ENCODE data around the gene DPEP3. TPM values are rescaled to one million over a fixed set of nuclear protein-coding genes. Genes with fewer than 3 reads are reported as not detected.

The DPEP3 gene
- total and polyA plus RNA-seq, 4 donors, result 0.16 to 0.51 (median 0.40) TPM; not detected in 1

DNA sequence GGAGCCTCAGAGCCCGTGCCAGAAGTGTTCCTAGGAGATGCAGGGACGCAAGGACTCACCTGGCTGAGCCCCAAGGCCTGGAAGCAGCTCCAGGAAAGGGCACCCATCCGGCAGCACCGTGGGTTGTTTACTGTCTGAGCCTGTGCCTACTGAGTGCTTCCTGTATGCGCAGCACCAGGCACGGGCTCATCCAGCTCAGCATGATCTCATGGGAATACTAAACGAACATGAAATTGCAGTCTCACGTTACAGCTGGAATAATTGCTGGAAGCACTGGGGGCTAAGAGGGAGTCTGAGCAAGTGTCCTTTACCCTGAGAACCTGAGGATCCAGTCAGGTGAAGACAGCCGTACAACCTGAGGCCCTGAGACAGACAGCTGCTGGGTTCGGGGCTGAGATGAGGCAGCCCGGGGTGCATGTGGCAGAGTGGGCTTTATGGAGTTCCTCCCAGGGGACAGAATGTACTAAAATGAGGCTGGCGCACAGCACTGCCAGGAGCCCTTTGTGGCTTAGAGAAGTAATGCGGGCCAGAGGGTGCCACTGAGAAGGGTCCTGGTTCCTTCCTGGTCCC is 54.0 kb downstream of the DPEP3 start:
- WGBS, 2 donors, result 47 to 72% methylated on average over 13 of the region's 13 CpGs
- DNase-seq (no peak), ATAC-seq (ENCODE audit: insufficient read depth, low FRiP score) (no peak)
- H3K36me3 ChIP-seq (ENCODE audit: control insufficient read depth in 4 of 4, insufficient read depth in 4 of 4, low read length in 4 of 4), result peaks cover 0 to 24% (median 16%) of the 10 kb centered on the region in 4 donors
- peak overlapping the region in 1 of 2 donors; percentile 71 for H3K27ac ChIP-seq (ENCODE audit: low read depth in 1 of 2, low read length in 1 of 2)
- H3K4me3 ChIP-seq, result no peak overlapping the region
- no peak overlapping the region for H3K9ac ChIP-seq (ENCODE audit: insufficient read depth in 1 of 2, low read length in 2 of 2)
- H3K4me1 ChIP-seq (ENCODE audit: control insufficient read depth in 5 of 5, insufficient read depth in 5 of 5, low read length in 5 of 5), result peaks cover 0 to 15% (median 0%) of the 10 kb centered on the region in 5 donors
- H3K27me3 ChIP-seq (ENCODE audit: control insufficient read depth in 3 of 3, insufficient read depth in 3 of 3, low read length in 2 of 3), result no peaks in the 10 kb centered on the region
- TF ChIP-seq, protein P1, sequence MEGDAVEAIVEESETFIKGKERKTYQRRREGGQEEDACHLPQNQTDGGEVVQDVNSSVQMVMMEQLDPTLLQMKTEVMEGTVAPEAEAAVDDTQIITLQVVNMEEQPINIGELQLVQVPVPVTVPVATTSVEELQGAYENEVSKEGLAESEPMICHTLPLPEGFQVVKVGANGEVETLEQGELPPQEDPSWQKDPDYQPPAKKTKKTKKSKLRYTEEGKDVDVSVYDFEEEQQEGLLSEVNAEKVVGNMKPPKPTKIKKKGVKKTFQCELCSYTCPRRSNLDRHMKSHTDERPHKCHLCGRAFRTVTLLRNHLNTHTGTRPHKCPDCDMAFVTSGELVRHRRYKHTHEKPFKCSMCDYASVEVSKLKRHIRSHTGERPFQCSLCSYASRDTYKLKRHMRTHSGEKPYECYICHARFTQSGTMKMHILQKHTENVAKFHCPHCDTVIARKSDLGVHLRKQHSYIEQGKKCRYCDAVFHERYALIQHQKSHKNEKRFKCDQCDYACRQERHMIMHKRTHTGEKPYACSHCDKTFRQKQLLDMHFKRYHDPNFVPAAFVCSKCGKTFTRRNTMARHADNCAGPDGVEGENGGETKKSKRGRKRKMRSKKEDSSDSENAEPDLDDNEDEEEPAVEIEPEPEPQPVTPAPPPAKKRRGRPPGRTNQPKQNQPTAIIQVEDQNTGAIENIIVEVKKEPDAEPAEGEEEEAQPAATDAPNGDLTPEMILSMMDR (IDR thresholded peaks at IDR 0.05; ENCODE audit: control extremely low read depth, extremely low read depth), result no peak
- H3K9me3 ChIP-seq (ENCODE audit: control insufficient read depth in 4 of 4, insufficient read depth in 3 of 4, low read length in 3 of 4), result no peaks in the 10 kb centered on the region

Small RNA genes lying within 50 kb of the gene (small RNA-seq; reads per million reads assigned to genes)
- not detected for gene RNU6-359P (ENCODE audit: low replicate concordance)

Other genes with a start within 250 kb of the DPEP3 start
- 10 to 100 TPM; 18.8 to 23.0 TPM for gene RANBP10, start 173.9 kb downstream of the DPEP3 start, total RNA-seq
- 1 to 10 TPM; 6.7 to 9.7 TPM for gene RANBP10, start 173.9 kb downstream of the DPEP3 start, polyA plus RNA-seq
- 1 to 10 TPM; 5.0 to 8.7 TPM for gene TSNAXIP1, start 173.6 kb downstream of the DPEP3 start, total RNA-seq
- gene TSNAXIP1, start 173.6 kb downstream of the DPEP3 start, polyA plus RNA-seq, result 1 to 10 TPM; 4.1 to 5.0 TPM
- 10 to 100 TPM; 27.8 to 31.1 TPM for gene THAP11, start 138.2 kb downstream of the DPEP3 start, total RNA-seq
- 10 to 100 TPM in 1 of 2 donors, 1 to 10 TPM in 1; 9.6 to 21.5 TPM for gene THAP11, start 138.2 kb downstream of the DPEP3 start, polyA plus RNA-seq
- gene NUTF2, start 133.6 kb downstream of the DPEP3 start, total RNA-seq, result 10 to 100 TPM; 49.7 to 98.9 TPM
- 100 to 1,000 TPM; 104 to 164 TPM for gene NUTF2, start 133.6 kb downstream of the DPEP3 start, polyA plus RNA-seq
- gene CENPT, start 132.8 kb downstream of the DPEP3 start, total RNA-seq, result 10 to 100 TPM; 28.5 to 35.4 TPM
- gene CENPT, start 132.8 kb downstream of the DPEP3 start, polyA plus RNA-seq, result 10 to 100 TPM; 30.6 to 47.5 TPM
- gene EDC4, start 107.4 kb downstream of the DPEP3 start, total RNA-seq, result 10 to 100 TPM; 41.9 to 60.5 TPM
- gene EDC4, start 107.4 kb downstream of the DPEP3 start, polyA plus RNA-seq, result 10 to 100 TPM; 33.5 to 37.0 TPM
- 1 to 10 TPM; 2.1 to 5.8 TPM for gene NRN1L, start 95.6 kb downstream of the DPEP3 start, total RNA-seq
- gene NRN1L, start 95.6 kb downstream of the DPEP3 start, polyA plus RNA-seq, result 1 to 10 TPM; 1.1 to 5.0 TPM
- 10 to 100 TPM; 11.8 to 32.9 TPM for gene PSKH1, start 87.2 kb downstream of the DPEP3 start, total RNA-seq
- 10 to 100 TPM; 17.9 to 24.5 TPM for gene PSKH1, start 87.2 kb downstream of the DPEP3 start, polyA plus RNA-seq
- gene CTRL, start 48.6 kb downstream of the DPEP3 start, total RNA-seq, result 1 to 10 TPM in 1 of 2 donors, not detected in 1; 2.0 TPM
- gene CTRL, start 48.6 kb downstream of the DPEP3 start, polyA plus RNA-seq, result 1 to 10 TPM; 1.0 to 2.5 TPM
- gene PSMB10, start 43.6 kb downstream of the DPEP3 start, total RNA-seq, result 10 to 100 TPM; 36.6 to 94.9 TPM
- gene PSMB10, start 43.6 kb downstream of the DPEP3 start, polyA plus RNA-seq, result 100 to 1,000 TPM; 129 to 186 TPM
- 10 to 100 TPM in 1 of 2 donors, 1 to 10 TPM in 1; 8.4 to 43.9 TPM for gene LCAT, start 36.4 kb downstream of the DPEP3 start, total RNA-seq
- gene LCAT, start 36.4 kb downstream of the DPEP3 start, polyA plus RNA-seq, result 10 to 100 TPM; 11.8 to 32.1 TPM
- 100 to 1,000 TPM in 1 of 2 donors, 10 to 100 TPM in 1; 91.9 to 103 TPM for gene SLC12A4, start 11.9 kb downstream of the DPEP3 start, total RNA-seq
- 10 to 100 TPM; 32.9 to 39.8 TPM for gene SLC12A4, start 11.9 kb downstream of the DPEP3 start, polyA plus RNA-seq
- gene DPEP2, start 19.0 kb upstream of the DPEP3 start, total RNA-seq, result 10 to 100 TPM in 1 of 2 donors, 1 to 10 TPM in 1; 9.2 to 12.2 TPM
- gene DPEP2, start 19.0 kb upstream of the DPEP3 start, polyA plus RNA-seq, result 10 to 100 TPM; 11.8 to 20.4 TPM
- gene DPEP2NB, start 35.4 kb upstream of the DPEP3 start, total RNA-seq, result not detected
- gene DPEP2NB, start 35.4 kb upstream of the DPEP3 start, polyA plus RNA-seq, result not detected
- gene DDX28, start 42.7 kb upstream of the DPEP3 start, total RNA-seq, result 10 to 100 TPM in 1 of 2 donors, 1 to 10 TPM in 1; 6.6 to 12.5 TPM
- gene DDX28, start 42.7 kb upstream of the DPEP3 start, polyA plus RNA-seq, result 10 to 100 TPM in 1 of 2 donors, 1 to 10 TPM in 1; 9.4 to 14.5 TPM
- gene DUS2, start 42.8 kb upstream of the DPEP3 start, total RNA-seq, result 10 to 100 TPM; 14.2 to 17.1 TPM
- 10 to 100 TPM in 1 of 2 donors, 1 to 10 TPM in 1; 8.1 to 13.2 TPM for gene DUS2, start 42.8 kb upstream of the DPEP3 start, polyA plus RNA-seq
- 10 to 100 TPM; 56.0 to 69.6 TPM for gene NFATC3, start 104.9 kb upstream of the DPEP3 start, total RNA-seq
- gene NFATC3, start 104.9 kb upstream of the DPEP3 start, polyA plus RNA-seq, result 10 to 100 TPM; 13.5 to 15.5 TPM

Data from lung (tissue), 13 donors.